NCI-H446 treated with DMSO at 0.1 percent for 48 hours (cell line): ENCODE measurements around the gene RAD51B.

Experiments
- DNase-seq: peaks from one replicate; lab custom pipeline; 2025; lab: John Stamatoyannopoulos, UW

Gene RAD51B

GRCh38 chr14:68147303-68147702 lies 327.7 kb downstream of the RAD51B start:
- peak; percentile 47 for DNase-seq

- no peak for DNase-seq
These were observed 328.7 kb downstream of the RAD51B start for GRCh38 chr14:68148276-68148675.

DNA sequence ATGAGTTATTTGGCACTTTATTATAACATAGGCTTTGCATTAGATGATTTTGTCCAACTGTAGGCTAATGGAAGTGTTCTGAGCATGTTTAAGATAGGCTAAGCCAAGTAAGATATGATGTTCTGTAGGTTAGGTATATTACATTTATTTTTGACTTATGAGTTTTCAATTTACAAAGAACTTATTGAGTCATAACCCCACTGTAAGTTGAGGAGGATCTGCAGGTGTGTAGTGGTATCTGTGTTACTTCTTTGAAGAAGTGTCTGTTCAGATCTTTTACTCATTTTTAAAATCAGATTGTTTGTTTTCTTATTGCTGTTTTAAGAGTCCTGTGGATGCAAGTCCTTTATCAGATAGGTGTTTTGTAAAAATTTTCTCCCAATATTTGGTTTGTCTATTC lies 329.2 kb downstream of the RAD51B start:
- DNase-seq = no peak

GRCh38 chr14:68153275-68153674 lies 333.7 kb downstream of the RAD51B start:
- no peak for DNase-seq

DNA sequence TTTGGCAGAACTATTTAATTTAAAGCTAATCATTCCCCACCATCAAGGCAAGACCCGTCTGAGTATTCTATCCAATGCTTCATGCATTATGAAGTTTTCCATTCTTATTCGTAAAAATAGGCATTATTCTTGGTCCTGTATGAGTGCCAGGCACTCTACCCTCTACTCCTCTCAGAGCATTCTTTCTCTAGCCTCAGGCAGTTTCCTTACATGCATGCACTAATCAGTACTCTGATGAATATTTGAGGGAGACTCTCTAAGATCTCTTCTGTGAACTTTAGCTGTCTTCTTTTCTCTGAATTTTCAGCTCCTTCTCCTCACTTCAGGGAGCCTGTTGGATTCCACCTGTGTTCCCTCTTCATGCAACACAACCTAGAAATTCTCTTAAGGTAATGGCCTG lies 334.7 kb downstream of the RAD51B start:
- DNase-seq = no peak

DNA sequence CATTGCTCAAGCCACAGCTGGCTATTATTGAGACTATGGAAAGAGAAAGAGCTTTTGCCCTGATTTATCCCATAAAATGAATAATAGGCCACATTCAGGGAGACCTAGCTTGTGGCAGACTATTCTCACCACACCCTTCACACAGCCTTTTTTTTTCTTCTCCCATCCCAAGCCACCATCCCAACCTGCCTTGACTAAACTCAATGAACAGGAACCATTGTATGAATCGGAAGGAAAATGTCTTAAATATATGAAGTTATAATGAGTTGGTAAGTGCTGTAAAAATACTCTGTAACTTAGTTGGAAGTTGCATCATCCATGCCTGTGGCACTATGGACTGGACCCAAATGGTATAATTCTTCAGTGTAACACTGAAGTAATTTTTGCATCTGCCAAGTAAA lies 338.4 kb downstream of the RAD51B start:
- DNase-seq = no peak

- no peak for DNase-seq
These were observed 339.1 kb downstream of the RAD51B start for GRCh38 chr14:68158640-68159039.

DNA sequence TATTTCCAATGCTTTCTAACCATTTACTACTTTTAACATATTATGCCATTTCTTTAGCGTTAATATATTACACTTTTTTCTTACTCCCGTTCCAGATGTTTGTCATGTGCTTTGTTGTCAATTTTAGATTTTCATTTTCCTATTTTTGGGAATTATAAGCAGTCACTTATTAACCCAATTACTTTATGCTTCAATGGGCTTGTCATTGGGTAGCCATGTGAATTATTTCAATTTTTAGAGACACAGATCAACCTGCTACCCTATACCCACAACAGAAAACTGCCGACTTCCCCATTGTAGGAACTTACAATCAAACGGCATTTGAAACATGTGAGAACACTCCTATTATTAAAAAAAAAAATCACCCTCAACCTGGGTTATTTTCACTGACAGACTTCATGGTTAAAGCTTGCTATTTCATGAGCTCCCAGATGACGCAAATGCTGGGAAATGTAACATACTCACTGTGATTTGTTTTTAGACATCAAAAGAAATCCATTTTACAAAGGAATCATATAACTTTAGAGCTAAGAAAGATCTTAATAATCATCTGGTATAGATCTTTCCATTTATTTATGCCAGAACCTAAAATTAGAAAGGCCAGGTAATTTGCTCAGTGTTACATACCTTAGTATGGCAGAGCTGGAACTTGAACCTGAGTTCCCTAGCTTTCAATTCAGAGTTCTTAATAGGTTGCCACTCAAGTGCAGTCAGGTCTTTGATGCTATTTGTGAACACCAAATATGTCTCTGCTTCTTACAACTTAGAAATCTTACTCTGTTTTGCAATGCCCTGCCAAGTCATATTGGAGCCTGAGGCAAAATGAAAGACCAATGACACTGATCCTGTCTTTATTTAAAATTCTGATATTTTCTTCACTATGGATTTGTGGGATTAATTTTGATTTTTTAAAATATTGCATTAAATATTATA lies 340.4 kb downstream of the RAD51B start:
- no peak for DNase-seq

- DNase-seq = no peak
These were observed 341.4 kb downstream of the RAD51B start for GRCh38 chr14:68160779-68161546.

GRCh38 chr14:68162887-68163286 lies 343.3 kb downstream of the RAD51B start:
- DNase-seq = no peak

GRCh38 chr14:68164711-68165113 lies 345.1 kb downstream of the RAD51B start:
- DNase-seq = no peak

GRCh38 chr14:68165274-68165843 lies 345.8 kb downstream of the RAD51B start:
- DNase-seq = no peak

DNA sequence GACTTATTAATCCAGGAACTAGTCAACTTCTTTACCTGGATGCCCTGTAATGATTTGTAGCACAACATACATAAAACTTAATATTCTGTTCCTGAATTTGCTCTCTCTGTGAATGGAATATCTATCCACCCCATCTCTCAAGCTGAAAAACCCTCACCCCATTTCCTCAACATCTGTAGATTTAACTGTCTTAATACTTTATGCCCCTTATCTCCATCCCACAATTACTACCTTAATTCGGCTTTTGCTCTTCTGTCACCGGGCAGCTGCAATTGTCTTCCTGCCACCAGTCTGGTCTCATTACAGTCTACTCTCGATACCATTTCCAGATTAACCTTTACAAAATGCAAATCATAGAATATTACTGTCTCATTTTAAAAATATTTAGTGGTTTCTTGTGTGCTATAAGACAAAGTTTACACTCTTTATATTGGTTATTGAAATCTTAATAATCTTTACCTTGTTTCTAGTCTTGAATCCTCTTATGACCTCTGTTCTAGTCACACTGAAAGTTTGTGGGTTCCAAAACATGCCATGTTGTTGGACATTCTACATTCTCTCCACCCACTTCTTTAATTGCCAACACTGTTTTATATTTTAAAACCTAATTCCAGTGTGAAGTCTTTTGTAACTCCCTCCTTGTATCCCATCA lies 347.3 kb downstream of the RAD51B start:
- DNase-seq = no peak

- DNase-seq = no peak
These were observed 348.0 kb downstream of the RAD51B start for GRCh38 chr14:68167383-68168087.

- no peak for DNase-seq
These were observed 349.0 kb downstream of the RAD51B start for GRCh38 chr14:68168460-68169109.

GRCh38 chr14:68172216-68172615 lies 352.6 kb downstream of the RAD51B start:
- no peak for DNase-seq

GRCh38 chr14:68172627-68173026 lies 353.0 kb downstream of the RAD51B start:
- no peak for DNase-seq

DNA sequence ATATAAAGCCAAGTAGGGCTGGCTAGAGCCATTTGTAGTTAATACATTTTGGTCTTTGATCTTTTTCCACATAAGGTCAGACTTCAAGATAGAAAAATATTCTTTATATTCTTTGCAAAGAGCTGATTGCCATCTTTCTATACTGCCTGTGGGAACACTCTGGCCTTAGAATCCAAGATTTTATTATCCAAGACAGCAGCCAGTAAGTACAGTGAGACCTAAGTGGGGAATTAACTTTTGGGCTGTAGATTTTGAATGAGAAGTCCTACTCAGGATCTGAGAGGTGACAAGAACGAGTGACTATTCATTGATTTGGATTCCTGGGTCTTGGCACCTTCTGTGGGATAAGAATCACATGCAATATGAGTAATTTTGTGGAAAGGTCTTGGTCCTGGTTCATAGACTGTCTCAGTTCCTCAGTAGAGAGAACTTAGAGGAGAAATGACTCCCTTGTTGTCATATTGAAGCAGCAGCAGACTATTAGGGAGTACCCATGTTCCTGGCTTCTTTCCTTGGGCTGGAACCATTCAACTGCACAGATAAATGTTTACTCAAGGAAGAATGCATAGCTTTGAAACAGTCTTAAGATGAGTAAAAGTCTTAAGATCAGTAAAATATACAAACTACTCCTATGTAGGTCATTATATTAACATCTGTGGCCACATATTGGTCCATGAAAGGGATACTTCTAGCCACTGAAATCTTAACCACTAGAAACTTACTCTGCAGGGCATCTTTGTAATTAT lies 353.8 kb downstream of the RAD51B start:
- no peak for DNase-seq

GRCh38 chr14:68174446-68174845 lies 354.9 kb downstream of the RAD51B start:
- DNase-seq = no peak

- DNase-seq = no peak
These were observed 357.1 kb downstream of the RAD51B start for GRCh38 chr14:68176687-68177086.
